Measurements from ENCODE around the gene PARD6A. TPM values are rescaled to one million over a fixed set of nuclear protein-coding genes. Genes with fewer than 3 reads are reported as not detected.

Gene PARD6A
- polyA plus RNA-seq, 1 donor (not counting 4 experiments of a cell fraction or from before 2014, with no cell fraction given), result 0.20 TPM

GRCh38 chr16:67653128-67653788, 7.5 kb upstream of the PARD6A start:
- no peaks in the 10 kb centered on the region for H3K9me1 ChIP-seq (ENCODE audit: control insufficient read depth, extremely low read depth, insufficient read depth, low read length)
- H3K9ac ChIP-seq (ENCODE audit: control insufficient read depth, extremely low read depth, insufficient read depth, low read length), result no peak overlapping the region
- H3K27ac ChIP-seq (ENCODE audit: control insufficient read depth, insufficient read depth, low read length), result no peak overlapping the region
- no peak overlapping the region for H2AFZ ChIP-seq (ENCODE audit: control insufficient read depth, low read length)
- dilution Hi-C loops (cut with MboI; ENCODE audit: extremely low pct_ligation_motif_present, low sequenced_read_pairs), result no loop called here
- no peak for DNase-seq (ENCODE audit: low read depth, low spot score)
- peak overlapping the region in 2 of 3 experiments; percentile 23 to 40 for H3K4me3 ChIP-seq (ENCODE audit: control insufficient read depth in 2 of 3, extremely low read depth in 1 of 3, insufficient read depth in 2 of 3, low read depth in 1 of 3, low read length in 3 of 3)
- H3K36me3 ChIP-seq (ENCODE audit: control insufficient read depth in 2 of 2, extremely low read depth in 1 of 2, insufficient read depth in 2 of 2, low read length in 2 of 2), result no peaks in the 10 kb centered on the region
- H4K20me1 ChIP-seq (ENCODE audit: control insufficient read depth, extremely low read depth, insufficient read depth, low read length), result peaks cover 2% of the 10 kb centered on the region
- no peaks in the 10 kb centered on the region for H3K9me3 ChIP-seq (ENCODE audit: control insufficient read depth, low read depth, low read length)
- no peak for FAIRE-seq
- no peaks in the 10 kb centered on the region for H3K4me1 ChIP-seq (ENCODE audit: control insufficient read depth, extremely low read depth, insufficient read depth, low read length)
- no peaks in the 10 kb centered on the region for H3K79me2 ChIP-seq (ENCODE audit: control insufficient read depth, insufficient read depth, low read length)
- peak in 2 of 3 experiments; percentile 10 to 21 for TF ChIP-seq CTCF (optimal IDR thresholded peaks at IDR 0.05 in 1 of 3, IDR thresholded peaks at IDR 0.05 in 1 of 3, conservative IDR thresholded peaks at IDR 0.05 in 1 of 3; ENCODE audit: extremely low read depth in 1 of 3, insufficient read depth in 2 of 3, low read length in 3 of 3)
- peak; percentile 99 for TF ChIP-seq EZH2 (IDR thresholded peaks at IDR 0.05; ENCODE audit: low read length)
- peaks cover 68% of the 10 kb centered on the region for H3K27me3 ChIP-seq (ENCODE audit: control insufficient read depth, extremely low read depth, insufficient read depth, low read length)
- H3K4me2 ChIP-seq (ENCODE audit: control insufficient read depth, extremely low read depth, insufficient read depth, low read depth, low read length), result peak overlapping the region; percentile 62

- Histone ChIP-seq H2AFZ (ENCODE audit: control insufficient read depth, low read length) (no peak overlapping the region), H3K4me1 (ENCODE audit: control insufficient read depth, extremely low read depth, insufficient read depth, low read length) (peaks cover 1% of the 10 kb centered on the region), H3K27me3 (ENCODE audit: control insufficient read depth, extremely low read depth, insufficient read depth, low read length) (peaks cover 62% of the 10 kb centered on the region), H3K9me1 (ENCODE audit: control insufficient read depth, extremely low read depth, insufficient read depth, low read length) (no peaks in the 10 kb centered on the region), H3K79me2 (ENCODE audit: control insufficient read depth, insufficient read depth, low read length) (peaks cover 2% of the 10 kb centered on the region), H3K4me2 (ENCODE audit: control insufficient read depth, extremely low read depth, insufficient read depth, low read depth, low read length) (no peak overlapping the region), H4K20me1 (ENCODE audit: control insufficient read depth, extremely low read depth, insufficient read depth, low read length) (peaks cover 2% of the 10 kb centered on the region), H3K27ac (ENCODE audit: control insufficient read depth, insufficient read depth, low read length) (no peak overlapping the region), H3K9me3 (ENCODE audit: control insufficient read depth, low read depth, low read length) (no peaks in the 10 kb centered on the region), H3K9ac (ENCODE audit: control insufficient read depth, extremely low read depth, insufficient read depth, low read length) (no peak overlapping the region), H3K4me3 (ENCODE audit: control insufficient read depth in 2 of 3, extremely low read depth in 1 of 3, insufficient read depth in 2 of 3, low read depth in 1 of 3, low read length in 3 of 3) (no peak overlapping the region), H3K36me3 (ENCODE audit: control insufficient read depth in 2 of 2, extremely low read depth in 1 of 2, insufficient read depth in 2 of 2, low read length in 2 of 2) (peaks cover 0 to 3% of the 10 kb centered on the region in 2 experiments)
- dilution Hi-C loops (cut with MboI; ENCODE audit: extremely low pct_ligation_motif_present, low sequenced_read_pairs), result no loop called here
- TF ChIP-seq EZH2 (IDR thresholded peaks at IDR 0.05; ENCODE audit: low read length), result peak; percentile 63
- TF ChIP-seq CTCF (optimal IDR thresholded peaks at IDR 0.05 in 1 of 3, IDR thresholded peaks at IDR 0.05 in 1 of 3, conservative IDR thresholded peaks at IDR 0.05 in 1 of 3; ENCODE audit: extremely low read depth in 1 of 3, insufficient read depth in 2 of 3, low read length in 3 of 3), result no peak
- FAIRE-seq, result no peak
- DNase-seq (ENCODE audit: low read depth, low spot score), result no peak
These were observed 6.9 kb upstream of the PARD6A start for GRCh38 chr16:67653789-67654402.

Data from keratinocyte (primary cell).